Fibroblast of mammary gland (primary cell): ENCODE measurements around the gene NELFCD.
A peak's percentile ranks its signal among the peaks of the same experiment; 100 is the strongest.

Source experiments
- DNase-seq: peaks from one replicate; pipeline ENCODE4 v3.0.0-alpha.2; 2010; ENCODE audit warnings: low read depth
- H3K4me3 ChIP-seq: 2 replicates; pipeline ENCODE4 v1.5.1; 2011; ENCODE audit warnings: low read depth, mild to moderate bottlenecking, low read length, moderate library complexity; ENCODE audit not compliant: control insufficient read depth
- TF ChIP-seq, protein P1 (sequence below): conservative IDR thresholded peaks from 2 replicates; pipeline ENCODE4 v1.5.1; 2011; ENCODE audit warnings: low read depth, low read length, inconsistent platforms; ENCODE audit not compliant: control insufficient read depth, insufficient read depth

The NELFCD gene

DNA sequence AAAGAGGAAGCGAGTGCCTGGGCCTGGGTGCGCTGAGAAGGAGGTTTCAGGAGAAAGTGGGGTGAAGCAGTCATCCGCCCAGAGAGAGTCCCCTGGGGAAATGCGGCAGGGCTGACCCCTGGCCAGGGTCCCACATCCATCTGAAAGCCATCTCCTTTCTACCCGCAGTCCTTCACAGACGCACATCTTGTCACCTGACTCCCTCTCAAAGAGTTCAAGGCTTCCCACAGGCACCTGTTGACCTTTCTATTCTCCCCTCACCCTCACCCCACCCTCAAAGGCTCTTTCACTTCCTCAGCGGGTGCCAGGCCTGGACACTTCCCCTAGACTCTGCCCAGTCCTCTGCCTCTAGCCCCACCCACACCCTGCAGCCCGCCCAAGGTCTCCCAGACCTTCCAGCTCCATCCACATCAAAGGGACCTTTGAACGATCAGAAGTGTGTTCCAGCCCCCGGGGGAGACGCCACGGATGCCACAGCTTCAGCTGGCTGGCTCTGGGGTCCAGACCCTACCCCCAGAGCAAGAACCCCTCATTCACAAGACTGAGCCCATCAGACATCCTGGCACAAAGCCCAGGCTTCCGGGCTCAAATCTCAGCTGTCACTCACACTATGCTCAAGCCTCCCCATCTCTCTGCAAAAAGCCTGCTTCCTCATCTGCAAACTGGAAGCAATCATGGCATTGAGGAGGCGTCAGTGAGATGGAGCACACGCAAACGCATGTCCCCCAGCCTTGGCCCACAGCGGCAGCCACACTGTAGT lies 23.9 kb downstream of the NELFCD start:
- H3K4me3 ChIP-seq = peak overlapping the region; percentile 4
- TF ChIP-seq, protein P1, sequence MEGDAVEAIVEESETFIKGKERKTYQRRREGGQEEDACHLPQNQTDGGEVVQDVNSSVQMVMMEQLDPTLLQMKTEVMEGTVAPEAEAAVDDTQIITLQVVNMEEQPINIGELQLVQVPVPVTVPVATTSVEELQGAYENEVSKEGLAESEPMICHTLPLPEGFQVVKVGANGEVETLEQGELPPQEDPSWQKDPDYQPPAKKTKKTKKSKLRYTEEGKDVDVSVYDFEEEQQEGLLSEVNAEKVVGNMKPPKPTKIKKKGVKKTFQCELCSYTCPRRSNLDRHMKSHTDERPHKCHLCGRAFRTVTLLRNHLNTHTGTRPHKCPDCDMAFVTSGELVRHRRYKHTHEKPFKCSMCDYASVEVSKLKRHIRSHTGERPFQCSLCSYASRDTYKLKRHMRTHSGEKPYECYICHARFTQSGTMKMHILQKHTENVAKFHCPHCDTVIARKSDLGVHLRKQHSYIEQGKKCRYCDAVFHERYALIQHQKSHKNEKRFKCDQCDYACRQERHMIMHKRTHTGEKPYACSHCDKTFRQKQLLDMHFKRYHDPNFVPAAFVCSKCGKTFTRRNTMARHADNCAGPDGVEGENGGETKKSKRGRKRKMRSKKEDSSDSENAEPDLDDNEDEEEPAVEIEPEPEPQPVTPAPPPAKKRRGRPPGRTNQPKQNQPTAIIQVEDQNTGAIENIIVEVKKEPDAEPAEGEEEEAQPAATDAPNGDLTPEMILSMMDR = no peak
- DNase-seq = no peak

DNA sequence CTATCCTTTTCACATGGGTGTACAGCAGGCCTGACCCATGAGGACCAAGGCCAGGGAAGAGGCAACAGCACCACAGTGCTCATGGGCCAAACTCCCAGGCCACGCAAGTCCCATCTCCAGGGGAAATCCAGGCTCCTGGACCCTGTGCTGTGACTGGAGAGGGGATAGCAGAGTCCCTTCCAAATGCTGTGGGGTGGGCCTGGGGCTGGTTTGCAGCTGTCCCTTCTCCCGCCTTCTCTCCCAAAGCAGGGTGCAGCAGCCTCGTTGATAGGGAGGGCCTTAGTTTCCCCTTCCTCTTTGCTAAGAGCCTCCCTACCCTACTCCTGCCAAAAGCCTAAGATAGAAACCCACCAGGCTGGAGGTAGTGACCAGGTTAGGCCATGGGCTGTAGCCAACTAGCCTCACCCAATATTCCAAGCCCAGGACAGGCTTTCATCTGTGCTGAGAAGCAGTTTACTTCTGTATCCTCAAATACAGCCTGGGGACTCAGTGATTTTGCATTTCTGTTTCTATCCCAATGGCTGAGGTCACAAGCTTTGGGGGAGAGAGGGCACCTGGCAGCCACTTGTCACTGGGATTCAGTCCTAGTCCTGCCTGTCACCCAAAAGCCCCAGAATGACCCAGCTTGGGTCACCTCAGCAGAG lies 24.6 kb downstream of the NELFCD start:
- TF ChIP-seq, protein P1 = no peak
- peak overlapping the region; percentile 69 for H3K4me3 ChIP-seq
- DNase-seq = no peak

DNA sequence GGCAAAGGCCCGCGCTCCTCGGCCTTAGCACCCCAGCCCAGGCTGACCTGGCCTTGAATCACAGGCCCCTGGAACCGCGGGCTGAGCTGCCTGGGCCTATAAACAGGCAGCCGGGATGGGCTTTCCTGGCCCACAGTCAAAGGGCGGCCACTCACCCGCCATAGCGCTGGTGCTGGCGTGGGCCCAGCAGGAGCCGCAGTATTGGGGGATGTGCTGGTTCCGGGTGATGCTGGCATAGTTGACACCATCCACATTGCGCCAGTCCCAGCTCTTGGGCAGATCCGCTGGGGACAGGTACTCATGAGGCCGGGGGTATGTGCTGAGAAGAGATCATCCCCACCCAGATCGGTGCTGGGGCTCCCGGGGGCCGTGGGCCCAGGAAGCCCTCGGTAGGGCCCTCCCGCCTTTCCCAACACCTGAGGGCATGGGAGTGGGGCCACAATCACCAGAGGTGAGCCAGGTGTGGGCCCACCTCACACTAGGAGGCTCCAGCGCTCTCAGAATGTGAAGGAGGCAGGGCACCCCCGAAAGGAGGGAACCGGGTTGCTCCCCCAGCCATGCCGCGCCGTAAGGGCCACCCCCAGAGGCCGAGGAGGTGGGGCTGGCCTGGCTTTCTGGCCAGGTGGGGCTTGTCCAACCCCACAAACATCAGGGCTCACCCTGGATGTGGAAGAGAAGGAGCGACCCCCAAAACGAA lies 25.3 kb downstream of the NELFCD start:
- TF ChIP-seq, protein P1 = no peak
- DNase-seq = peak; percentile 35
- H3K4me3 ChIP-seq = peak overlapping the region; percentile 69

DNA sequence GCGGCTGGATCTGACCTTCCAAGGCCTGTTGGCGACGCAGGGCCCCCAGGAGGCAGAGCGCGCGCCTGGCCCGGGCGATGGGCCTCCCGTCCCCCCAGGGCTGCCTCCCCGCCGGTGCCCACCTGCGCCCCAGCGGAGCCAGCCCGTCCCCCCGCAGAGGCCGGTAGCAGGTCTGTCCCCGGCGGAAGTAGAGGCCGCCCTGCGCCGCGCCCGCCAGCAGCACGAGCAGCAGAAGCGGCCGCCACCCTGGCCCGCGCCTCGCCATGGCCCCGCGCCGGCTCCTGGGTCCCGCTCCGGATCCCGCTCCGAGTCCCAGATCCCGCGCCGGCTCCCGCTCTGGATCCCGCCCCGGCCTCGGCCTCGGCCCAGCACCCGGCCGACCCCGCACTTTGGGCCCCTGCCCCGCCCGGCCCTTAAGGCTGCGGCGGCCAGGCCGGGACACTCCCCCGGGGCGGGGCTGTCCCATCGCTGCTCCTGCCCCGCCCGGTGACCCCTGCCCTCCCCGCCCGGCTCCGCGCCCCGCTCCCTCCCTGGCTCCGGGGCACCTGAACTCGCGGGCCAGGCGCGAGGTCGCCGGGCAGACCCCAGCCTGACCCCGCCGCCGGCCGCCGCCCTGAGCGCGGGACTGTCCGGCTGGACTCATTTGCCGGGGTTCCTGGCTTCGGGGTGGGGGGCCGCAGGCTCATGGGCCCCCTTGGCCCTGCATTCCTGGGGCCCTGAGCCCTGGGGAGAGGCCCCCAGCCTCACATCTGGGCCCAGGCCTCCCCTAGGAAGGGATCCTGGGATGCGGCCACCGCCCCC lies 26.0 kb downstream of the NELFCD start, which contains the start of gene CTSZ:
Gene CTSZ, minus strand, starts transcription at position 391 of the 801 bp plus-strand sequence. Its CDS starts 126 bp downstream, at position 265.
- H3K4me3 ChIP-seq = peak within 1 kb of the TSS; percentile 69
- DNase-seq = peak; percentile 14
- TF ChIP-seq, protein P1 = no peak

DNA sequence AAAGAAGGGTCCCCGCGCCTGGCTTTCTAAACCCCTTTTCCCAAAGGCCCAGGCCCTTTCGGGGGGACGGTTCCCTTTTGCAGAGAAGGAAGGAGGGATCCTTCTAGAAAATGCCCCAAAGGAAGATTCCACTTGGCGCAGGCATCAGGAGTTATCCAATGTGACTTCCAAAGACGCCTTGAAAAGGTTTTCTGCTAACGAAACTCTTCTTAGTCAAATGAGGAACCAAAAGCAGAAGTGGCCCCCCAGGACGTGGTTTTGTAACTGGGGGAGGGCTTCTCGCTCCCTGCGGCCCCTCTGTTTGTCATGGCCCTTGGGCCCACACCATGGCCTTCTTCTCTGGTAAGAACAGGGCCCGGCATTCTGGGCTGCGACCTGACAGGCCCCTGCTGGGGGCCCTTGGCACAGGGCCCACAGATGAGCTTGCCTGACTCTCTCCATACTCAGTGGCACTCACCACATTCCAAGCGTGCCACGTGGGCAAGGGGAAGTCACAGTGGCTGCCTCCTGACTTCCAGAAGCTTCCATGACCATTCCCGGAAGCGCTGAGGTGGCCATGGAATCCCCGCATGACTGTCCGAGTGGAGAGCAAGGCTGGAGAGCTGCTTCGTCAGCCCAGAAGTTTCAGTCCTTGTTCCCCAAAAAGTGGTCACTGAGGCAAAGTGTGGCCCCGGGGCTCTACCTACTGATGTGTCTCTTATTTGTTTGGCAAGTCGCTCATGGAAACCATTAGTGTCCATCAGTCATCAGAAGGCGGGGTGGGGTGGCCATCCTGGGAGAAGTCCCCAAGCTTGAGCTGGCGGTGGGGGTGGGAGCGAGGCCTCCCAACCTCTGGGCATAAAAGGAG lies 26.8 kb downstream of the NELFCD start:
- TF ChIP-seq, protein P1 = no peak
- H3K4me3 ChIP-seq = no peak overlapping the region
- DNase-seq = no peak
